Suprapubic skin (tissue), 4 donors: ENCODE data around the gene CABLES2.

Experiments used
- CTCF ChIP-seq, 2 donors: fragments of 200-600 bp in 1 of 2; fragments of 450-650 bp in 1 of 2; sonication (generic) in 1 of 2; IDR thresholded peaks; one replicate each; pipeline ENCODE4 v1.5.1; 2016 to 2019; ENCODE audit warnings: antibody characterized with exemption in 2 of 2, mild to moderate bottlenecking in 1 of 2, moderate library complexity in 1 of 2
- EP300 ChIP-seq: sonication (generic); formaldehyde crosslinking; IDR thresholded peaks from one replicate; pipeline ENCODE4 v1.6.1; 2017; ENCODE audit warnings: antibody characterized with exemption
- POLR2A ChIP-seq, 2 donors: fragments of 450-650 bp; IDR thresholded peaks; one replicate each; pipeline ENCODE4 v1.6.1; 2017; ENCODE audit warnings: antibody characterized with exemption in 2 of 2, mild to moderate bottlenecking in 2 of 2, moderate library complexity in 2 of 2
- POLR2AphosphoS5 ChIP-seq, 3 donors: sonication (generic); formaldehyde crosslinking; IDR thresholded peaks; one replicate each; pipeline ENCODE4 v1.6.1; 2017; ENCODE audit warnings: antibody characterized with exemption in 3 of 3

GRCh38 chr20:62396367-62397239 lies 10.5 kb downstream of the CABLES2 start:
- no peak for TF ChIP-seq CTCF (IDR thresholded peaks at IDR 0.05)
- no peak for TF ChIP-seq POLR2A (IDR thresholded peaks at IDR 0.05)
- no peak for TF ChIP-seq POLR2AphosphoS5 (IDR thresholded peaks at IDR 0.05)
- no peak for TF ChIP-seq EP300
